ENCODE measurements around the gene TANGO6.

TANGO6 gene

DNA sequence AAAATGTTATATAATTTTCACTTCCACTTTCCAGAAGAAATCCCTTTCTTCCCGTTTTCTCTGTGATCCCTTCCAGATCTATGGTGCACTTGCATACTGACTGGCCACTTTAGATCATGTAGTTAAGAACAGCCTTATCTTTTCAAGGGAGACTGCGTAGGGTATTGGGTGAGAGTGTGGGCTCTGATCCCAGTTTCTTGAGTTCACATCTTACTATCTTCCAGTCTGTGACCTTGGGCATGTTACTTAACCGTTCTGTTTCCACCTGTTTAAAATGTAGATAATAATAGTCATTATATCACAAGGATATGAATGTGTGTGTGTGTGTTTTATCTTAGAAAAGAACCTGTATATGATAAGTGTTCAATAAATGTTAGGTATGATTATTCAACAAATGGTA, 83.7 kb downstream of the TANGO6 start:
- H3K4me1 ChIP-seq (ENCODE audit: insufficient read depth, insufficient read length) = no peaks in the 10 kb centered on the region
- no peak for DNase-seq (ENCODE audit: low read depth, low spot score)
- TF ChIP-seq ZNF274 (IDR thresholded peaks at IDR 0.05; ENCODE audit: low read depth, low read length) = no peak
- TF ChIP-seq SUZ12 (IDR thresholded peaks at IDR 0.05; ENCODE audit: extremely low read depth, insufficient read depth, insufficient read length) = no peak
- TF ChIP-seq YY1 (IDR thresholded peaks at IDR 0.05; ENCODE audit: insufficient read depth, insufficient read length) = no peak
- no peak overlapping the region for H3K9ac ChIP-seq (ENCODE audit: insufficient read length, low read depth)
- H3K36me3 ChIP-seq (ENCODE audit: insufficient read depth, insufficient read length, low read length) = peaks cover 48% of the 10 kb centered on the region
- no peaks in the 10 kb centered on the region for H3K27me3 ChIP-seq (ENCODE audit: insufficient read depth, insufficient read length)
- no peaks in the 10 kb centered on the region for H3K9me3 ChIP-seq (ENCODE audit: insufficient read depth, low read length)
- H3K4me3 ChIP-seq (ENCODE audit: insufficient read length, low read depth) = no peak overlapping the region

- no peak overlapping the region for H3K9ac ChIP-seq (ENCODE audit: insufficient read length, low read depth)
- TF ChIP-seq SUZ12 (IDR thresholded peaks at IDR 0.05; ENCODE audit: extremely low read depth, insufficient read depth, insufficient read length) (no peak), ZNF274 (IDR thresholded peaks at IDR 0.05; ENCODE audit: low read depth, low read length) (no peak), YY1 (IDR thresholded peaks at IDR 0.05; ENCODE audit: insufficient read depth, insufficient read length) (no peak)
- H3K36me3 ChIP-seq (ENCODE audit: insufficient read depth, insufficient read length, low read length) = peaks cover 56% of the 10 kb centered on the region
- no peaks in the 10 kb centered on the region for H3K4me1 ChIP-seq (ENCODE audit: insufficient read depth, insufficient read length)
- no peak for DNase-seq (ENCODE audit: low read depth, low spot score)
- H3K9me3 ChIP-seq (ENCODE audit: insufficient read depth, low read length) = no peaks in the 10 kb centered on the region
- H3K4me3 ChIP-seq (ENCODE audit: insufficient read length, low read depth) = no peak overlapping the region
- no peaks in the 10 kb centered on the region for H3K27me3 ChIP-seq (ENCODE audit: insufficient read depth, insufficient read length)
Observed at GRCh38 chr16:68931196-68931595, 87.9 kb downstream of the TANGO6 start.

DNA sequence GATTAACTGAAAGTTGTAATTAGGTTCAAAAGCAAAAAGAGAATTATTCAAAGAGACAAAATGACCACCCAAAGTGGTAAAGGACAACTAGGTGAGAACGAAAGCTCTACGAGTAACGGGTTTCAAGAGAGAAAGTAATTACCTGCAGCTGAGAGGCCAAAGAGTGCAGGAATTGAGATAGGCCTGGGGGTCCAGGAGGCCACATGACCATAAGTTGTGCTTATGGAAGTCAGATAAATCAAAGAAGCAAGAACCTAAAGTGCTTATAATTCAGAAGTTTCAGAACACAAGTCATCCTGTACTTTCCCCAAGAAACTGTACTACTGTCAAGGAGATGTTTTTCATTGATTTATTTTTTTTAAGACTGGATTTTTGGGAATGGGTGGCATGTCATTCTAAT, 91.1 kb downstream of the TANGO6 start:
- TF ChIP-seq SUZ12 (IDR thresholded peaks at IDR 0.05; ENCODE audit: extremely low read depth, insufficient read depth, insufficient read length) (no peak), ZNF274 (IDR thresholded peaks at IDR 0.05; ENCODE audit: low read depth, low read length) (no peak), YY1 (IDR thresholded peaks at IDR 0.05; ENCODE audit: insufficient read depth, insufficient read length) (no peak)
- H3K27me3 ChIP-seq (ENCODE audit: insufficient read depth, insufficient read length) = no peaks in the 10 kb centered on the region
- DNase-seq (ENCODE audit: low read depth, low spot score) = no peak
- no peak overlapping the region for H3K9ac ChIP-seq (ENCODE audit: insufficient read length, low read depth)
- no peaks in the 10 kb centered on the region for H3K9me3 ChIP-seq (ENCODE audit: insufficient read depth, low read length)
- H3K4me3 ChIP-seq (ENCODE audit: insufficient read length, low read depth) = no peak overlapping the region
- peaks cover 32% of the 10 kb centered on the region for H3K36me3 ChIP-seq (ENCODE audit: insufficient read depth, insufficient read length, low read length)
- no peaks in the 10 kb centered on the region for H3K4me1 ChIP-seq (ENCODE audit: insufficient read depth, insufficient read length)

- Histone ChIP-seq H3K9ac (ENCODE audit: insufficient read length, low read depth) (no peak overlapping the region), H3K9me3 (ENCODE audit: insufficient read depth, low read length) (no peaks in the 10 kb centered on the region), H3K36me3 (ENCODE audit: insufficient read depth, insufficient read length, low read length) (peaks cover 27% of the 10 kb centered on the region), H3K4me1 (ENCODE audit: insufficient read depth, insufficient read length) (no peaks in the 10 kb centered on the region), H3K4me3 (ENCODE audit: insufficient read length, low read depth) (no peak overlapping the region), H3K27me3 (ENCODE audit: insufficient read depth, insufficient read length) (no peaks in the 10 kb centered on the region)
- DNase-seq (ENCODE audit: low read depth, low spot score) = no peak
- no peak for TF ChIP-seq ZNF274 (IDR thresholded peaks at IDR 0.05; ENCODE audit: low read depth, low read length)
- no peak for TF ChIP-seq SUZ12 (IDR thresholded peaks at IDR 0.05; ENCODE audit: extremely low read depth, insufficient read depth, insufficient read length)
- no peak for TF ChIP-seq YY1 (IDR thresholded peaks at IDR 0.05; ENCODE audit: insufficient read depth, insufficient read length)
Observed at GRCh38 chr16:68935008-68935407, 91.7 kb downstream of the TANGO6 start.

DNA sequence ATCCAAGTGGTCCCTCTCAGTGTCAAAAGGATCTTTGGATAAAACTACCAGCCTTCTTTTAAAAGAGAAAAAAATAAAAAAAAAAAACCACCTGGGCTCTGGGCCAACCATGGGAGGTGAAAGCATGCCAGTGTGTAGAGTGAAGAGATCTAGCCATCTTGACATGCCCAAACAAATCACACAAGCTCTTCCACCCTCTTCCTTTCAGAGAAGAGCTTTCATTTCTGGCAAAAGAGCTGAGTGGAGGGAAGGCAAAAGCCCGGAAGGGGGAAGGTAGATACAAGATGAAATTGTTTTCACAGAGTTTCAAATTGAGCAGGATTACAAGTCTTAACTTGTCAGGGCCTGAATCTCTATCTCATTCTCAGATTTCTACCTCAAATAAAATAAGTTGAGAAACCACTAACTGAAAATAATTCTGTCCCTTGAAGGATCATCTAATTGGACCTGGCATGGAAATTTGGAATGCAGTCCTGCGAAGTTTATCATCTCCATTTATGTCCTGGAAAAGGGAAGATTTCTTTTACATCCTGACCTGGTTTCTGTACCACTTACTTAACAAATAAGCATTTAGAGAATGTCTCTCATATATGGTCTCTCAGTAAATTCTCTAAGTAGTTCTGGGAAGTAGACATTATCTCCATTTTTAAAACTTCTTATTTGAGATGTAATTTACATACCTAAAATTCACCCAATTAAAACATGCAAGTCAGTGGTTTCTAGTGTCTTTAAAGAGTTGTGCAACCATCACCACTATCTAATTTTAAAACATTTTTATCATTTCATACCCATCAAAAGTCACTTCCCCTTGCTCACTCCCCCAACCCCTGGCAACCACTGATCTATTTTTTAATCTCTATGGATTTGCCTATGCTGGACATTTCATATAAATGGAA, 93.7 kb downstream of the TANGO6 start:
- Histone ChIP-seq H3K27me3 (ENCODE audit: insufficient read depth, insufficient read length) (no peaks in the 10 kb centered on the region), H3K4me3 (ENCODE audit: insufficient read length, low read depth) (no peak overlapping the region), H3K36me3 (ENCODE audit: insufficient read depth, insufficient read length, low read length) (peaks cover 12% of the 10 kb centered on the region), H3K9ac (ENCODE audit: insufficient read length, low read depth) (no peak overlapping the region), H3K9me3 (ENCODE audit: insufficient read depth, low read length) (no peaks in the 10 kb centered on the region), H3K4me1 (ENCODE audit: insufficient read depth, insufficient read length) (no peaks in the 10 kb centered on the region)
- no peak for DNase-seq (ENCODE audit: low read depth, low spot score)
- TF ChIP-seq ZNF274 (IDR thresholded peaks at IDR 0.05; ENCODE audit: low read depth, low read length) (no peak), SUZ12 (IDR thresholded peaks at IDR 0.05; ENCODE audit: extremely low read depth, insufficient read depth, insufficient read length) (no peak), YY1 (IDR thresholded peaks at IDR 0.05; ENCODE audit: insufficient read depth, insufficient read length) (no peak)

DNA sequence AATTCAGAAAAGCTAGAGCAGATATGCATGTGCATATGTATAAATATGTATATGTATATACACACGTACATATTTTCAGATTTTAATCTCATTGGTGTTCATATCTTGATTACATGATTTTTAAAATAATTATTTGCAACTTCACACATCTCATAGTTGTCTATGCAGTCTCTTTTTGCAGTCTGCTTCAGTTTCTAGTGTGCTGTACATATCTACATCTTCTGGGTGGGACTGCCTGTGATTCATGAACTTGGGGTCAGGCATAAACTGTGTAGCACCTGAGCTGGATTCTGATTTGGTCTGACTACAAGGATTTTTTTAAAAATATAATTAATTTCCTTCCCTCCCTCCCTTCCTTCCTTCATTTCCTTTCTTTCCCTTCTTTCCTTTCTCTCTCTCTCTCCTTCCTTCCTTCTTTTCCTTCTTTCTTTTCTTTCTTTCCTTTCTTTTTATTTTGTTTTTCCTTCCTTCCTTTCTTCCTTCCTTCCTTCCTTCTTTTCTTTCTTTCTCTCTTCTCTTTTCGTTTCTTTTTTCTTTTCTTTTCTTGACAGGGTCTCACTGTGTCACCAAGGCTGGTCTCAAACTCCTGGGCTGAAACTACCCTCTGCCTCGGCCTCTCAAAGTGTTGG, 96.5 kb downstream of the TANGO6 start:
- H3K4me3 ChIP-seq (ENCODE audit: insufficient read length, low read depth) = no peak overlapping the region
- no peak for TF ChIP-seq YY1 (IDR thresholded peaks at IDR 0.05; ENCODE audit: insufficient read depth, insufficient read length)
- TF ChIP-seq ZNF274 (IDR thresholded peaks at IDR 0.05; ENCODE audit: low read depth, low read length) = no peak
- TF ChIP-seq SUZ12 (IDR thresholded peaks at IDR 0.05; ENCODE audit: extremely low read depth, insufficient read depth, insufficient read length) = no peak

DNA sequence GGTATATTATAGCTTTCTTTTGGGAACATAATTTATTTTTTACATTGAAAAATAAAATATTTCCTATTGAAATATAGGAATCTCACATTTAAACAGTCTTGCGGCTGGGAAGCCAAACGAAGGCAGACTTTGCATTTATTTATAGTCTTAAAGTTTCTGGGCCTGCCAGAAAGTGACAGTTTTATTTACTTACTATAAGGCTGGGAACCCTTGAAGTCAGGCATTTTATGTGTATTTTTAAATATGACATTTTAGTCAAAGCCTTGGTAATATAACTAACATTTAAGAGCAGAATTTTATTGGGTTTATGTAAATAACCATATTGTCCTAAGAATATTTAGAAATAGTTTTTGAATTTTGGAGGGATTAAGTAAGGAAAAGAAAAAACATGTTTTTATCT, 97.5 kb downstream of the TANGO6 start:
- no peak overlapping the region for H3K9ac ChIP-seq (ENCODE audit: insufficient read length, low read depth)
- H3K4me1 ChIP-seq (ENCODE audit: insufficient read depth, insufficient read length) = no peaks in the 10 kb centered on the region
- DNase-seq (ENCODE audit: low read depth, low spot score) = no peak
- H3K27me3 ChIP-seq (ENCODE audit: insufficient read depth, insufficient read length) = no peaks in the 10 kb centered on the region
- peaks cover 7% of the 10 kb centered on the region for H3K36me3 ChIP-seq (ENCODE audit: insufficient read depth, insufficient read length, low read length)
- H3K9me3 ChIP-seq (ENCODE audit: insufficient read depth, low read length) = peaks cover 5% of the 10 kb centered on the region; the same call in 1 of the 2 replicates
- H3K4me3 ChIP-seq (ENCODE audit: insufficient read length, low read depth) = no peak overlapping the region
- no peak for TF ChIP-seq ZNF274 (IDR thresholded peaks at IDR 0.05; ENCODE audit: low read depth, low read length)
- TF ChIP-seq SUZ12 (IDR thresholded peaks at IDR 0.05; ENCODE audit: extremely low read depth, insufficient read depth, insufficient read length) = no peak
- no peak for TF ChIP-seq YY1 (IDR thresholded peaks at IDR 0.05; ENCODE audit: insufficient read depth, insufficient read length)

More for the DNA sequence above, 96.5 kb downstream of the TANGO6 start:
- H3K9me3 ChIP-seq (ENCODE audit: insufficient read depth, low read length) = peaks cover 5% of the 10 kb centered on the region; the same call in 1 of the 2 replicates
- H3K9ac ChIP-seq (ENCODE audit: insufficient read length, low read depth) = no peak overlapping the region
- DNase-seq (ENCODE audit: low read depth, low spot score) = no peak
- peaks cover 9% of the 10 kb centered on the region for H3K36me3 ChIP-seq (ENCODE audit: insufficient read depth, insufficient read length, low read length)
- no peaks in the 10 kb centered on the region for H3K4me1 ChIP-seq (ENCODE audit: insufficient read depth, insufficient read length)
- H3K27me3 ChIP-seq (ENCODE audit: insufficient read depth, insufficient read length) = no peaks in the 10 kb centered on the region

Data from NT2/D1 (cell line).